ENCODE data around the gene SCN1B.
"Not testable (repeated sequence)": the region's sequence is repeated elsewhere in the genome, so short reads cannot be mapped to it uniquely, and the experiment has no call there.

Gene SCN1B

DNA sequence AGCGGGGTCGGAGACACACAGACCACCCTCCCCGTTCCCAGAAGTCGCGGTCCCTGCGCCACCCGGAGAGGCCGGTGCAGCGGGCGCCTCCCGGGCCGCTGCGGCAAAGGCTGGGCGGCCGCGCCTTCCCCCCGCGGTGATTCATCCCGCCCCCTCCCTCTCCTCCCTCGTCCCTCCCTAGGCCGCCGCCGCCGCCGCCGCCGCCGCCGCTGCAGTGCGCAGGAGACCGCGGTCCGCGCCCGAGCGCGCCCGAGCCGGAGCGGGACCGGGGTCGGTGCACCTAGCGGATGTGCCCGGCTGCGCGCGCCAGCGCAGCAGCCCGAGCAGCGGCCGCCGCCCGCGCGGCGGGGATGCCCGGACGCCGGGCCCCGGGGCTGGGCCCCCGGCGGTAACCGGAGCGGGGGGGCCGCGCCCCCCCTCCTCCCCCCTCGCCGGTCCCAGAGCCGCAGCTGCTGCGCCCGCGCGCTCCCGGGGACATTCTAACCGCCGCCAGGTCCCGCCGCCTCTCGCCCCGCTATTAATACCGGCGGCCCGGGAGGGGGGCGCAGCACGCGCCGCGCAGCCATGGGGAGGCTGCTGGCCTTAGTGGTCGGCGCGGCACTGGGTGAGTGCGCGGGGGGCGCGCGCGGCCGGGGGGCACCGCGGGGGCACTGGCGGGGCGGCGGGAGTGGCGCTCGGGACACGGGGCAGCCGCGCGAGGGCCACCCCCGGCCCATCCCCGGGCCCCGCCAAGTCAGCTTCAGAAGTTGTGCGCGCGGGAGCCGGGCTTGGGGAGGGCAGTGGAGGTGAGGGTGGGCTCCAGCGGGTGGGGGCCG lies at the start of gene SCN1B:
Gene SCN1B, plus strand, starts transcription at position 214 of the 815 bp plus-strand sequence. Its CDS starts 351 bp downstream, at position 565.
- DNase-seq: no peak

DNA sequence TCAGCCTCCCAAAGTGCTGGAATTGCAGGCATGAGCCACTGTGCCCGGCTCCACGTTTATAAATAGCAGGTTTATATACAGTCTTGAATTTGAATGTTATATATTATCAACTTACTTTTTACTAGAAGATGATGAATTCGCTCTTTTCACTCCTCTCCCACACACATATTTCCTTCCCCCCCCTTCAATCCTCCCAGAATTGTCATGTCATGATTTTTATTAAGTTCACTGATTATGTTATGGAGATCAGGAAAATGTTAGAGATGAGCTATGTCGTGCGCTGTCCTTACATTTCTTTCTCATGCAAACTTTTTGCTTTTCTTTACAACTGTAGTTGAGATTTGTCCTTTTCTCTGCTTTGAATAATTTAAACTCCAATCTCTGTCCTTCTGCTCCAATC lies 48.0 kb upstream of the SCN1B start:
- DNase-seq: no peak

DNA sequence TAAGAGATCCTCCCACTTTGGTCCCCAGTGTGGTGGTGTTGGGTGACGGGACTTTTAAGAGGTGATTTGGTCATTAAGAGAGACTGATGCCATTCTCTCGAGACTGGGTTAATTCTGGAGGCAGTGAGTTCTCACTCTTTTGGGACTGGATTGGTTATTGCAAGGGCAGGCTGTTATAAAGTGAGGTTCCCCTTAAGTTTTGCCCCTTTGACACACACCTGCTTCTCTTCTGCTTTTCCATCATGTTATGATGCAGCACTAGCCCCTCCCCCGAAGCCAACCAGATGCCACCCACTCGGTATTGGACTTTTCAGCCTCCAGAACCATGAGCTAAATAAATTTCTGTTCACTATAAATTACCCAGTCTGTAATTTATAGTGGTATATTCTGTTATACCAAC lies 46.5 kb upstream of the SCN1B start:
- no peak for DNase-seq

DNA sequence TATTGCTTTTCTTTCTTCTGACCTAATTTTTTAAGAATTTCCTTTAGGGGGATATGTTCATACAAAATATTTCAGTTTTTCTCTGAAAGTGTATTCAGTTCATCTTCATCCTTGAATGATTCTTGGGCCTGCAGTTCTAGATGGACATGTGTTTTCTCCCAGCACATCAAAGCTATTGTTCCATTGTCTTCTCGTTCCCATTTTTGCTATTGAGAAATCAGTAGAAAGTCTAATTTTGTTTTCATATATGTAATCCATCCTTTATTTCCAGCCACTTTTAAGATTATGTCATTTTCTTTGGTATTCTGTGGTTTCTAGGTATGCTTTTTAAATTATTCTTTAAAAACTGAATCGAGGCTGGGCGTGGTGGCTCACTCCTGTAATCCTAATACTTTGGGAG lies 46.0 kb upstream of the SCN1B start:
- no peak for DNase-seq

DNA sequence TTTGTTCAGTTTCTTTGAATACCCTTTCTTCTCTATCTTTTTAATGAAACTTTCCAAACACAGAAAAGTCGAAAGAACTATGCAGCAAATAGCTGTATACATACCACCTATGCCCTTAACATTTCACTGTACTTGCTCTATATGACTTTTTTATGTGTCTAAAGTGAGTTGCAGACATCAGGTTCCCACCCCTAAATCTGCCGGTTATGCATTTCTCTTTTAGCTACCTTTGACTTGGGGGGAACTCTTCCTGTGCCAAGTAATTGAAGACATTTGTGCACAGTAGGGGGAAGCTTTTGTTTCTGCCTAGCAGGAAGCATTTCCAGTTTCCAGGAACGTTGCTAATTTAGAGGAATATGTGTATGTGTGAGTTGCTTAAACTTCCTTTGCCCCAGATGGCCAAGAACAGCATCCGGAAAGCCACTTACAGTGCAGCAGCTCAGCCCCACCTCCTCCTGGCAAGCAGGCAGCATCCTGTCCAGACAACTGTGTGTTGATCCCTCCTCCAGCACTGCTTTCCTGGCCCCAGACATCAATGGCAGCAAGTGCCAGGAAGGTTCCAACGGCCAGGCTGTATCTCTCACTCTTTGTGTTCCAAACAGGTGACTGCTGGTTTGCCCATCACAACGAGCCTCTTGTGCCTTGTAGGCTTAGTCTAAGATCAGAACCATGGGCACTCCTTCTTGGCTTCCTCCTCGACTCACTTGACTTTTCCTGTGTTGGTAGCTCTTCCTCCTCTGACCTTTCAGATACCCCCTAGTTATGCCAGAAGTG lies 44.8 kb upstream of the SCN1B start:
- no peak for DNase-seq

DNA sequence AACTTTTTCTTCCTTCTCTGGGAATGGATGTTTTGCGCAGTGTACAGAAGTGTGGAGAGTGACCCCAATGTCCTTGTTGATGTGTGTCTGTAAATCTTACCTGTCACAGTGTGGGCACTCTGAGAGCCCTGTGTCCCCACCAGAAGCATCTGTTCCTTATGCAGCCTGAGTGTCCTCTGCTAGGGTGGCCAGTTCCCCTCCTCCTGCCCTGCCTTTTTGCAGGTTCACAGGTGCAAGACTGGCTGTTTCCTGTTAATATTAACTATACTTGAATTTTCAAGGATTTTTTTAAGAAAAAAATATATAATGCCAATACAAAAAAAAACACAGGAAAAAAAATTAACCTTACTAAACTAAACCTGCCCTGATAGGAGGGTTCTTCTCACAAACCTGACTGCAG lies 42.2 kb upstream of the SCN1B start:
- no peak for DNase-seq

DNA sequence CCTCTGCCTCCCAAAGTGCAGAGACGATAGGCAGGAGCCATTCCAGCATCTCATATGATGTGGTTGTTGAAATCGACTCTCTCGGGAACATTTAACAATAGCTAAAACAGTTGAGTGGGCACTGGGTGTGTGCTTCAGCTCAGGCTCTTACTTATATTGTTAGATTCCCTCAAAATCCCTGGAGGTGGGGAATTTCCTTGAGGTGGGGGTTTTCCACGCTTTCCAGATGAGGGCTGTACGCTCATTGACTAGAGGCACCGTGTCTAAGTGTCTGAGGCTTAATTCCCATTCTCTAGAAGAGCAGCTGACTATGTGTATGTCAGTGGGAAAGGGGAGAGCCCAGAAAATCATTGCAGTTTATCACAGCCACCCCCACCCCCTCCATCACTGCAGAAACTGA lies 41.0 kb upstream of the SCN1B start:
- no peak for DNase-seq

DNA sequence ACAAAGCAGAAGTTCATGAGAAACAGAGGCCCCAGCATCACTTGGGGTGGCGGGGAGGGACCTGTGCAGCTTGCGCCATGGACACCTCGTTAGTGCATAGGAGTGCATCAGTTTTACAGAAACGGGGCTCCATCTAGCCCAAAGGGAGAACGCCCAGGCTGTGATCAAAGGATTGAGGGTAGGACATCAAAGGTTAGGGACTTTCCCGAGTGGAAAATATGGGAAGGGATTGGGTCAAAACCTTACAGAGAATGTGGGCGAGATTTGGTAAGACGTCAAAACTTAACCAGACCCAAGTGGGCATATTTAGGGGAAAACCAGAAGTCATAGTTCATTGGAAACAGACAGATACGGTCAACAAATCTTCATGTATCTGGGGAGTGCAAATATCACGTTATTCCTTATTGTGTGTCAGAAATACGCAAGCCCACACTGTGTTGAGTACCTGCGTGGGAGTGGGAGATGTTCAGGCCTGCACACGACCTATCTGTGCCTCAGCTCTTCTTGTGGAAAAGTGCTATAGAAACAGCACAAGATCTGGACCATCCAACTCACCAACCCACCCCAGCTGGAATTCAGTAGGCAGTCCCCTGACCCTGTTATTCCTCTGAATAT lies 39.6 kb upstream of the SCN1B start:
- no peak for DNase-seq

DNA sequence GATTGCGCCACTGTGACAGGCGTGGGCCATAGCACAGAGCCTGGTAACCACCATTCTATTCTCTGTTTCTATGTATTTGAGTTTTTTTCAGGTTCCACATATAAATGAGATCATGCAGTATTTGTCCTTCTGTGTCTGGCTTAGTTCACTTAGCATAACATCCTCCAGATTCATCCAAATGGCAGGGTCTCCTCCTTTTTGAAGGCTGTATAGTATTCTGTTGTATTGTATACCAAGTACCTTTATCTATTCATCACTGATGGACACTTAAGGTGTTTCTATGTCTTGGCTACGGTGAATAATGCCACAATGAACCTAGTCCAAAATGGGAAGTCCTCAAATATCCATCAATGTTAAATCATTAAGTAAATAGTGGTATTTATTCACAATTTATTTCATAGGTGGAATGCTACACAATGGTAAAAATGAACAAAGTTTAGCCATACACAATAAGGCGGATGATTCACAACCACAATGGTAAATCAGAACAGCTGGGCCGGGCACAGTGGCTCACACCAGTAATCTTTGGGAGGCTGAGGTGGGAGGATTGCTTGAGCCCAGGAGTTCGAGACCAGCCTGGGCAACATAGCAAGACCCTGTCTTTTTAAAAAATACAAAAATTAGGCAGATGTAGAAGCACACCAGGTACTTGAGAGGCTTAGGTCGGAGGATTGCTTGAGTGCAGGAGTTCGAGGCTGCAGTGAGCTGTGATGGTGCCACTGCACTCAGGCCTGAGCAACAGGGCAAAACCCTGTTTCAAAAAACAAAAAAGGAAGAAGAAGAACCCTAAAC lies 38.5 kb upstream of the SCN1B start:
- DNase-seq: no peak

DNA sequence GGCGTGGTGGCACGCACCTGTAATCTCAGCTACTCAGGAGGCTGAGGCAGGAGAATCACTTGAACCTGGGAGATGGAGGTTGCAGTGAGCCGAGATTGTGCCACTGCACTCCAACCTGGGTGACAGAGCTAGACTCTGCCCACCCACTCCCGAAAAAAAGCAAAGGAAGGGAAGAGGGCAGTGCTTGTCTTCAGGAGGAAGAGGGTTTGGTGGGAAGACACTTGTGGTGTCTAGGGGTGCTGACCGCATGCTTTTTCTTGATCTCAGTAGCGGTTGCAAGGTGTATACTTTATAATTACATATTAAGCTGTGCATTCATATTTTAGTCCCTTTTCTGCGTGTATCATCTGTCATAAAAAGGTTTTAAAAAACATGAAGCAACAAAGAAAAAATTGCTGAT lies 37.7 kb upstream of the SCN1B start:
- not testable (repeated sequence) for DNase-seq

DNA sequence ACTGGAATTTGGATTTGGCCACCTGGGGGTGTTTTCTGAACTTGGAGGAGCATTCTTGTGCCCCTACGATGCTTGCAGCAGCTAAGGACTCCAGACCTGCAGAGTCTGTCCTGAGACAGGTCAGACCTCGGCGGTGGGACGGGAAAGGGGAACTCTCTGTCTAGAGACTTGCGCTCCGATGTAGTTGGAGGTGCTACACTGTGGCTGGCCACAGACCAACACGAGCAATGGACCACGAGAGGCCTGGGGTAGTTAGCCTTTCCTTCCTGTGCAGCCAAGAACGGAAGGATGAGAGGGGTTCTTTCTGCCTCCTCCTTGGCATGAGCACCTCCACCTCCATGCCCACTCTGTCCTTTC lies 36.0 kb upstream of the SCN1B start:
- no peak for DNase-seq

DNA sequence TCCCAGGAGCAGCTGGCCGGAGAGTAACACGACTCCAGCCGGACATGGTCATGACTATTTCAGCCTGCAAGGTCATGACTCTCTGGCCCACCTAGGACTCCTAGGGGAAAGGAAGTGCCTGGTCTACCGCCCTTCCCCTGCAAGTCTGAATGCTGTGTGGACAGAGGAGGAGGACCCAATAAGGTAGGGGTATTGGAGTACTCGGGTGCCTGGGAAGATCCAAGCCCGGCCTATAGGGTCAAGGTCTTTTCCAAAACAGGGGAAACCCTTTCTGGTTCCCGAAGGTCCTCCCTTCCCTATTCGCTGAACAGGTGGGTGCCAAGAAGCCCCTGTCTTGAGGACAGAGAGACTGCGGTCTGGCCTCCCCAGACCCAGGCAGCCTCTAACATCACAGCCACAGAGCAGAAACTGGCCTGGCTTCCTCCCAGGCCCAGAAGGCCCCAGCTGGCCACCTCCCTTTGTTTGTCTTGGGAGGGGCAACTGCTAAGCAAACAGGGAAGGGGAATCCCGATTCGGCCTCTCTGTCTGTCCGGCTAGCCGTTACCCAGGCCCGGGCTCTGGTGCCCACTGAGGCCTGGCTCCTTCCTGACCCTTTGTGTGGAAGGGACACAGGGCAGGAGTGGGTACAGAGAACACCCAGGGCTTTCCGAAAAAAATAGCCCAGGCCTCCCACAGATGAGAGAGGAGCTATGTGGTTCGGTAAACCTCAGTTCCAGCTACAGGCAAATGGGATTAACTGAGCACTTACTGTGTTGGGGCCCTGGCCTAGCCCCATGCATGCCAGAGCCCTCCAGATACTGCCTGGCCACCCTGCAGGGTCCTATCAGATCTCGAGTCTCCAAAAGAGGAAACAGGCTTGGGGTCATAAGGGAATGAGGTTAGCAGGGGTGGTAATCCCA lies 35.4 kb upstream of the SCN1B start:
- peak; percentile 75 for DNase-seq

DNA sequence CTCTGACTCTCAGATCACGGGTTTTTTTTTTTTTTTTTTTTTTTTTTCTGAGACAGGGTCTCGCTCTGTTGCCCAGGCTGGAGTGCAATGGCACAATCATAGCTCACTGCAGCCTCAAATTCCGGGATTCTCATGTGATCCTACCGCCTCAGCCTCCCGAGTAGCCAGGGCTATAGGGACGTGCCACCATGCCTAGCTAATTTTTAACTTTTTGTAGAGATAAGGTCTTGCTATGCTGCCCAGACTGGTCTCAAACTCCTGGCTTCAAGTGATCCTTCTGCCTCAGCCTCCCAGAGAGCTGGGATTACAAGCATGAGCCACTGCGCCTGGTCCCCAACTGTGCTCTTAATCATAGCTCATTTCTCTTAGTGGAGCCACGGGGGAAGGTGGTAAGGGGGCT lies 34.7 kb upstream of the SCN1B start:
- no peak for DNase-seq

DNA sequence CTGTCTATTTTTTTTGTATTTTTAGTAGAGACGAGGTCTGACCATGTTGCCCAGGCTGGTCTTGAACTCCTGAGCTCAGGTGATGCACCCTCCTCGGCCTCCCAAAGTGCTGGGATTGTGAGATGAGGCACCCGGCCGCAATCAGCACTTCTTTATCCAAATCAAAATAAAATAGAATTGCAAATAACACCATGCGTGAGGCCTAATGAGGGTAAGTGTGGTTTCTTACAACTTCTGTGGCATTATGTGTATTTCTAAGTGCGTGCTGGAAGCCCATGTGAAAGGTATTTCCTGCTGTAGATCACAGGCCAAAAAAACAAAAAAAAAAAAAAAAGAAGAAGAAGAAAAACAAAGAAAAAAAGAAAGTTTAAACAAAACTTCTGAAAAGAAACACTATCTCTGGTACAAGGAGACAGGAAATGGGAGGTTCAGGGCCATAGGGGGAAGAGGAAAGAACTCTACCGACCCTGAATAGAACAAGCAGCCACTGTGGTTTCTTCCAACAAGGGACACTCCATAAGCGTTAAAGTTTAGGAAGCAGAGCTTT lies 33.1 kb upstream of the SCN1B start:
- no peak for DNase-seq

DNA sequence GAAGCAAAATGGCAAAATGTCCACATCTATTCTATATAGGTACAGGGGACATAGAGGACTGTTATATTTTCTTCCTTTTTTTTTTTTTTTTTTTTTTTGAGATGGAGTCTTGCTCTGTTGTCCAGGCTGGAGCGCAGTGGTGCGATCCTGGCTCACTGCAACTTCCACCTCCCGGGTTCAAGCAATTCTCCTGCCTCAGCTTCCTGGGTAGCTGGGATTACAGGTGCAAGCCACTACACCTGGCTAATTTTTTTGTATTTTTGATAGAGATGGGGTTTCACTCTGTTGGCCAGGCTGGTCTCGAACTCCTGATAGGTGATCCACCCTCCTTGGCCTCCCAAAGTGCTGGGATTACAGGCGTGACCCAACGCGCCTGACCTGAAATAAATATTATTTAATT lies 32.0 kb upstream of the SCN1B start:
- DNase-seq: not testable (repeated sequence)

DNA sequence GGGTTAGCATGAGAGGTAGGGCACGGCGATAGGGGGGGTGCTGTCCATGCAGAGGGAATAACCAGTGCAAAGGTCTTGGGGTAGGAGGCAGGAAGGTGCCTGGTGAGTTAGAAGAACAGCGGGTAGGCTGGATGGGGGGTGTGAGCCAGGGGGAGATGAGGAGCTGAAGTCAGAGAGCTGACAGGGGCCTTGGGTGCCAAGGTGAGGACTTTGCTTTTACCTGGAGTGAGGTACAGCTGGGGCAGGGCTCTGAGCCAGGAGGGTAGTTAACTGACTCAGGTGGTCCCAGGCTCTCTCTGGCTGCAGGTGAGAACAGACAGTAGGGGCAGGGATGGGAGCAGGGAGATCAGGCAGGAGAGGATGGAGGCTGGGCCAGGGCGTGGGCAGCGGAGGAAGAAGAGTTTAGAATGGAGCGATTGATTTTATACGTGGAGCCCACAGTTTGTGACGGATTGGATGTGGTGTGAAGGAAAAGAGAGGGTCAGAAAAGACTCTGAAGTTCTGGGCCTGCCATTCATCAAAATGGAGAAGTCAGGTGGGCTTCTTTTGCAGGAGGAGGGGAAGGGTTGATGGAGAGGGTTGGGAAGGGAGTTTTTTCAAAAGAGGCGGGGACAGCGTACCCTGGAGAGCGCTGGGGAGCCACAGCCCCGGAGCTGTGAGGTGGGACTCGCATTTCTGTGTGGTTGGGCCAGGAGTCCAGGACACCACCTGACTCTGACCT lies 31.3 kb upstream of the SCN1B start:
- no peak for DNase-seq

DNA sequence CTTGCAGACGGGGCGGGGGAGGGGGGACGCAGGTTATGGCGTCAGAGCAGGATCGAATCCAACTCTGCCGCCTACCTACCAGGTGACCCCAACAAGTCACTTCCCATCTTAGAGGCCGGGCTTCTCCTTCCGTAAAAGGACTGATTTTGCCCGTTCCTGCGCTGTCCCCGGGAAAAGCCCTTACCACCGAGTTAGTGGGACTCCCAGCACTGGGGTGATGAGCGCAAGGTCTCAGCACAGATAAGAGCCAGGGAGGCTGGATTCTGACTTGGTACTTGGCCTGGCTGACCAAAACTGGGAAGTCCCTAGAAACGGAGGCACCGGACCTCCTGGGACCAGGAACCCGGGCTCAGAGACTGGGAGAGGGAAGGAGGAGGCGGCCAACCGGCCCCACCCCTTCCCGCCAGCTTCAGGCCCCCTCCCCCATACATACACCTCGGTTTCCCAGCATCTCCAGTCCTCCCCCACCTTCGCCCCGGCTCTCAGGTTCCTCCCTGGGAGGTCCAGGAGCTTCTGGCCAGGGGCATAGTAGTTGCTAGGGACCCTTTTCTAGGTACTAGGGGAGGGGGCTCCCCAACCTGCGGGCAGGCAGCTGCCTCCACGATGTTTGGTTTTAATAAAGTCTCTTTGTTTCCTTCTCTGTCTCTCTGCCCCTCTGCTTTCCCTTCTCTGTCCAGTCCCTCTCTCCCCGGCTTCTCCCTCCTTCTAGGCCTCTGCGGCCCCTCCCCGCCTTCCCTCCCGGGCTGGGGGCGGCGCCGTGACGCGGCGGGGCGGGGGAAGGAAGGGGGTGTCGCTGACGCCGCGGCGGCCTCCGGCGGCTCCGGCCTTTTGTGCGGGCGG lies 30.6 kb upstream of the SCN1B start, which contains the start of gene GRAMD1A:
Gene GRAMD1A, plus strand, starts transcription at position 826 of the 840 bp plus-strand sequence. CDS start 156 bp downstream, outside the sequence.
- no peak for DNase-seq

DNA sequence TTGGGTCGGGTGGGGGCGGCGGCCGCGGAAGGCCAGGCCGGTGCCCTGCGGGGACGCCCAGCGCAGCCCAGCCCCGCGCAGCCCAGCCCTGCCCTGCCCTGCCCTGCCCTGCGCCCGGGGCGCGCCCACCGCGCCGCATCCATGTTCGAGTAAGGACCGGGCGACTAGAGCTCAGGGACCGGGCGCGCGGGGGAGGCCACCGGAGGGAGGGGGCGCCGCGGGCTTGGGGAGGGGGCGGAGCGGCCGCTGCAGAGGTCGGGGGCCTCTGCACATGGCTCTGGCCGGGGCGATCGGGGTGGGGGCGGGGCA lies 30.0 kb upstream of the SCN1B start:
- no peak for DNase-seq

DNA sequence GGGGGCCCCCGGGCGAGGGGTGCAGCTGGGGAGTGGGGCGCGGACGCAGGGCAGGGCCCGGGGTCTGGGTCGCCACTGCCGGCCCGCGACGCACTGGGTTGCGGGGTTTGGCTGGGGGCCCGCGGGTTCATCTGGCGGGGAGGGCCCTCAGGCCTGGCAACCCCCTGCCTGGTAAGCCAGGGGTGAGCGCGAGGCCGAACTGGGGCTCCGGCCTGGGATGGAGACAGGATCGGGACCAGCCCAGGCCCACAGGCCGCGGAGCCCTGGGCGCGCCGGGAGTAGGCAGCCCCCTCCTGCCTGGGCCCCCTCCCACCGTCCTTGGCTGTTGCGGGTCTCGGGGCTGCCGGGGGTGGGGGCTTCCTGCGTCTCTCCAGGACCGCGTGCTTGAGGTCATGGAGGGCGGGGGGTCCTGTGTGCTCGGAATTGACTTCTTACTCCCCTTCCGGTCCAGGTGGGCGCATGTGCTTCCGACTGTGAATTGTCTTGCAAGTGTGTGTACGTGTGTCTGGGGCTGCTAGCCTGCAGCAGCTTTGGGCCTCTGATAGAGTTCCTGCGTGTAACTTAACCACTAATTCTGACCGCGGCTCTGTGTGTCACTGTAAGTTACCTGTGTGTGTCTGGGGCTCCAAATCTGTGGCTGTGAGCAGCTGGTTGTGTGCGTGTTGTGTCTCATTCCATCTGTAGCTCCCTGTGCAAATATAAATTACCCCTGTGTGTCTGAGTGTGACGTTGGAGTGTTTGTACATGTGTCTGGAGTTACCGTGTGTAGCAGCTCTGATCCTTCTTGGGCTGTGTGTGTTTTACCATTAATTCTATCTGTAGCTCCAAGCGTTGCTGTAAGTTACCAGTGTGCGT lies 29.4 kb upstream of the SCN1B start:
- DNase-seq: peak; percentile 25

Data from SHP77 treated with DMSO at 0.1 percent for 48 hours (cell line).